Measurements from ENCODE around the gene FAM162A. TPM values are rescaled to one million over a fixed set of nuclear protein-coding genes. Genes with fewer than 3 reads are reported as not detected.

FAM162A gene
- total and polyA plus RNA-seq, 9 donors, result 29.8 to 117 (median 64.9) TPM

DNA sequence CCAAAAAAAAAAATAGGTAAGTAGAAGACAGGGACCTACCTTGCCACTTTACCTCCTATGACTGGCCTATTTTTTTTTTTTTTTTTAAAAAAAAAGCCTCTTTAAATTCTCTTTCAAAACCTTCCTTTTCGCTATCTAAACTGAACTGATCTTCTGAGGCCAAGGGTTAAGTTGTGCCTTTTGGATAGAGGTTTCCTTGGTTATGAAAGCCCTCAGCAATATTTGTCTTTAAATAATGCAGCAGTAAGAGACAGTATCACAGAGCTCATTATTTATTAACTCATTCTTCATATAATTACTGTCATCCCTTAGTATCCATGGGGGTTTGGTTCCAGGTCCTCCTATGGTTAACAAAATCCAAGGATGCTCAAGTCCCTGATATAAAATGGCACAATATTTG lies 9.9 kb upstream of the FAM162A start:
- DNase-seq, result no peak
- no peak overlapping the region for H3K4me3 ChIP-seq
- 90 to 100% (median 98%) methylated on average over 1 of the region's 1 CpG for WGBS, 3 donors
- no peaks in the 10 kb centered on the region for H3K9me3 ChIP-seq
- H3K36me3 ChIP-seq, result no peaks in the 10 kb centered on the region
- TF ChIP-seq, protein P1, sequence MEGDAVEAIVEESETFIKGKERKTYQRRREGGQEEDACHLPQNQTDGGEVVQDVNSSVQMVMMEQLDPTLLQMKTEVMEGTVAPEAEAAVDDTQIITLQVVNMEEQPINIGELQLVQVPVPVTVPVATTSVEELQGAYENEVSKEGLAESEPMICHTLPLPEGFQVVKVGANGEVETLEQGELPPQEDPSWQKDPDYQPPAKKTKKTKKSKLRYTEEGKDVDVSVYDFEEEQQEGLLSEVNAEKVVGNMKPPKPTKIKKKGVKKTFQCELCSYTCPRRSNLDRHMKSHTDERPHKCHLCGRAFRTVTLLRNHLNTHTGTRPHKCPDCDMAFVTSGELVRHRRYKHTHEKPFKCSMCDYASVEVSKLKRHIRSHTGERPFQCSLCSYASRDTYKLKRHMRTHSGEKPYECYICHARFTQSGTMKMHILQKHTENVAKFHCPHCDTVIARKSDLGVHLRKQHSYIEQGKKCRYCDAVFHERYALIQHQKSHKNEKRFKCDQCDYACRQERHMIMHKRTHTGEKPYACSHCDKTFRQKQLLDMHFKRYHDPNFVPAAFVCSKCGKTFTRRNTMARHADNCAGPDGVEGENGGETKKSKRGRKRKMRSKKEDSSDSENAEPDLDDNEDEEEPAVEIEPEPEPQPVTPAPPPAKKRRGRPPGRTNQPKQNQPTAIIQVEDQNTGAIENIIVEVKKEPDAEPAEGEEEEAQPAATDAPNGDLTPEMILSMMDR (IDR thresholded peaks at IDR 0.05), result no peak
- TF ChIP-seq EP300 (IDR thresholded peaks at IDR 0.05) (no peak), POLR2A (IDR thresholded peaks at IDR 0.05) (no peak)
- no peaks in the 10 kb centered on the region for H3K4me1 ChIP-seq (ENCODE audit: insufficient read depth)
- no peaks in the 10 kb centered on the region for H3K27me3 ChIP-seq
- no peak overlapping the region for H3K27ac ChIP-seq
- intact Hi-C loops (cut with DNase I), result no loop called here

DNA sequence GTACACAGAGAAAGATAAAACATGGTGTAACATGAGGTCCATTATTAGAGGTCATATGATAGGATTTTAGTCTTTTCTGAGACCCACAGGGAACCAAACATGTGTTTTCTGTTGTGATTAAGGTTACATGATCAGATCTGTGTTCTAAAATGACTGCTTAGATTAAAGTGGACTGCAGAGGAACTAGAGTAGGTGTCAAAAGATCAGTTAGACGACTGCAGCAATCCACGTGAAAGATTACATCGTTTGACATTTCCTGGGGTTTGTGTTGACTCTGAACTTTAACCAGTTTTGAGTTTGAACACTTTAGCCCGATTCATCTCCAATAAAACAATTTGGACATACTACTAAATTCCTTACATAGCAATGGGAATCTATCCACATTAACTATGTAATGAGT lies 6.0 kb upstream of the FAM162A start:
- intact Hi-C loops (cut with DNase I), result no loop called here
- TF ChIP-seq POLR2A (IDR thresholded peaks at IDR 0.05) (no peak), EP300 (IDR thresholded peaks at IDR 0.05) (no peak)
- TF ChIP-seq, protein P1 (IDR thresholded peaks at IDR 0.05), result no peak
- Histone ChIP-seq H3K36me3 (no peaks in the 10 kb centered on the region), H3K27ac (no peak overlapping the region), H3K27me3 (no peaks in the 10 kb centered on the region), H3K4me3 (no peak overlapping the region), H3K4me1 (ENCODE audit: insufficient read depth) (no peaks in the 10 kb centered on the region), H3K9me3 (no peaks in the 10 kb centered on the region)
- DNase-seq, result no peak
- 70 to 82% (median 77%) methylated on average over 4 of the region's 4 CpGs for WGBS, 3 donors

DNA sequence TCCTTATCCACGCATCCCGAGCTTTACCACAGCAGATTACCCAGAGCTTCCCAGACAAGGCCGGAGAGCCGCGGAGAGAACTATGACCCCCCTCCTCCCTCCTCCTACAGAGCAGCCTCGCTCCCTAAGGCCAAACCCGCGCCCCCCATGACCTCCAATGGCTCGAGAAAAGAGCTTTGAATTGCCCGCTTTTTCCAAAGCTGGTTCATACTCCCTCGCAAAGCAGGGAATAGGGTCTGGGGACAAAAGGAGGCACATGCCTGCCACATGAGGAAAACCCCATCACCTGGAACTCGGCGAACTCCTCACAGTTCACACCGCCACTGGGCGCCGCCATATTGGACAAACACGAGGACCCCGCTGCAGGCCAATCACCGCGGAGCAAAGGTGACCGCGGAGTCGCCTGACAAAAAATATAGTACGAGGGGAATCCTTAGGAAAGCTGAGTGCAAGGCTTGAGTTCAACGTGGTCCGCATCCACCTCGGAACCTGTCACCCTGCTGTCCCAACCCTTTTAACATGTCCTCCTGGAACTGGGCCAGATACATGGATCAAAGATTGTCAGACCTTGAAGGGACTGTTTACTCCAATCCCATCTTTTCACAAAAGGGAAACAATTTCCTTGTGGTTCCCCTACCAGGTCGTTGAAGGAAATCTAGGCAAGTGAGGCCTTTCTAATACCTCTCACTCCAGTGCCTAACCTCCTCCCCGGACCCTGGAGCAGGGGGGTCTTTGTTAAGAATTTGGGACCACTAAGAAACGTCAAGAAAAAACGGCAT lies 905 bp upstream of the FAM162A start, which contains the start of gene MIX23:
Gene MIX23, minus strand, starts transcription at position 344 of the 779 bp plus-strand sequence. Its CDS starts 7 bp downstream, at position 337.
- Histone ChIP-seq H3K27me3 (no peaks in the 10 kb centered on the region), H3K27ac (peak within 1 kb of the TSS; percentile 83 to 86), H3K36me3 (no peaks in the 10 kb centered on the region), H3K4me3 (peak within 1 kb of the TSS; percentile 75), H3K4me1 (ENCODE audit: insufficient read depth) (no peaks in the 10 kb centered on the region), H3K9me3 (no peaks in the 10 kb centered on the region)
- intact Hi-C loops (cut with DNase I), result loop anchor here in 2 of 4 donors (5.0 to 10.0 kb wide), 3 partner anchors 412 to 838 kb away; partner anchors contain the start of genes HSPBAP1 (in 1 of the 2), POLQ (in 1 of the 2) and SLC49A4 (in 1 of the 2)
- TF ChIP-seq, protein P1 (IDR thresholded peaks at IDR 0.05), result no peak
- TF ChIP-seq POLR2A (IDR thresholded peaks at IDR 0.05), result peak; percentile 42
- DNase-seq, result peak; percentile 82 to 89 (median 84)
- 0 to 1% (median 0%) methylated on average over 31 of the region's 31 CpGs for WGBS, 3 donors

DNA sequence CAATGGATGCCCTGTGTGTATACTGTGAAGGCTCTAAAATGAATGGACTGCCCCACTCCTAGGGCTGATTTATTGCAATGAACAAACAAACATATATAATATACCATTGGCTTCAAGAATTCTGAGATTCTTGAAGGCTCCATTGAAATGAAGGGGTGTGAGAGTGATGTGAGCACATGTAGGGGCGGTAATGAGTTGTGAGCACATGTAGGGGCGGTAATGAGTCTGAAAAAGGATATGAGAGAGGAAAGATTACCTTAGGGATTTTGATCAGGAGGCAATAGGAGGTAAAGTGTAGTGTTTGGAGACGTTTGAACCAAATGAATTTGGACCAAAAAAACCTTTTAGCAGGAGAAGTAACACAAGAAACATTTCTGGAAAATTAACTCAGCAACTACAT lies 3.7 kb downstream of the FAM162A start:
- no peaks in the 10 kb centered on the region for H3K27me3 ChIP-seq
- intact Hi-C loops (cut with DNase I), result loop anchor here in 1 of 4 donors (10.0 kb wide), 2 partner anchors 407 to 843 kb away; partner anchors contain the start of genes HSPBAP1, POLQ and SLC49A4
- no peak overlapping the region for H3K27ac ChIP-seq
- H3K9me3 ChIP-seq, result no peaks in the 10 kb centered on the region
- H3K36me3 ChIP-seq, result no peaks in the 10 kb centered on the region
- WGBS, 3 donors, result 82 to 86% (median 86%) methylated on average over 3 of the region's 3 CpGs
- H3K4me3 ChIP-seq, result no peak overlapping the region
- no peak for DNase-seq
- peaks cover 4% of the 10 kb centered on the region for H3K4me1 ChIP-seq (ENCODE audit: insufficient read depth)
- TF ChIP-seq, protein P1 (IDR thresholded peaks at IDR 0.05), result no peak
- TF ChIP-seq EP300 (IDR thresholded peaks at IDR 0.05) (no peak), POLR2A (IDR thresholded peaks at IDR 0.05) (no peak)
